ENCODE data around the gene SF3B6.
"Not testable (repeated sequence)": the region's sequence is repeated elsewhere in the genome, so short reads cannot be mapped to it uniquely, and the experiment has no call there.

The SF3B6 gene

DNA sequence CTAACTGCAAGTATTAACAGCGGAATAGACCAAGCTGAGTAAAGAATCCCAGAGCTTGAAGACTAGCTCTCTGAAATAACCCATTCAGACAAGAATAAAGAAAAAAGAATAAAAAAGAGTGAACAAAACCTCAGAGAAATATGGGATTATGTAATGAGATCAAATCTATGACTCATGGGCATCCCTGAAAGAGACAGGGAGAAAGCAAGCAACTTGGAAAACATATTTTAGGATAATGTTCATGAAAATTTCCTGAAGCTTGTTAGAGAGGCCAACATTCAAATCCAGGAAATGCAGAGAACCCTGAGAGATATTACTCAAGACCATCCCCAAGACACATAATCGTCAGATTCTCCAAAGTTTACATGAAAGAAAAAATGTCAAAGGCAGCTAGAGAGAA, 29.7 kb upstream of the SF3B6 start:
- peaks cover 13% of the 10 kb centered on the region for H3K36me3 Mint-ChIP-seq
- H3K4me1 Mint-ChIP-seq (ENCODE audit: low read depth), result no peaks in the 10 kb centered on the region
- H3K9me3 Mint-ChIP-seq (ENCODE audit: low read depth), result peaks cover 9% of the 10 kb centered on the region
- H3K27ac Mint-ChIP-seq, result no peak overlapping the region
- no peak overlapping the region for H3K4me3 Mint-ChIP-seq
- H3K27me3 Mint-ChIP-seq, result no peaks in the 10 kb centered on the region

DNA sequence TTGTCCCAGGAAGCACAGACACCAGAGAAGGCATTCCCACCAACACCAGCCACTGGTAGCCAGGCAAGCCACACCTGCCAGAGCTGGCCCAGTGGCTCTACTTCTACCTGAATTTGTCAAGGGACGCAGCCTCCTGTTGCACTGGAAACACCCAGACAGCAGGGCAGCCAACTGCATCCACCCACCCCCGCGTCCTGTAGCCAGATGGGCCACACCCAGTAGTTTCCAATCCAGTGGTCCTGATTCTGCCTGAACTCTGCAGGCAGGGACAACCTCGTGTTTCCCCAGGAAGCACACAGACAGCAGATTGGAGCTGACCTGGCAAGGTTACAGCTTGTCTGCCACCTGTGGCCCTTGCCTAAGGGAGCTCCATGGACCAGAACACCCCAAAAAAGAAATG, 28.8 kb upstream of the SF3B6 start:
- Mint-ChIP-seq H3K4me3 (no peak overlapping the region), H3K4me1 (ENCODE audit: low read depth) (no peaks in the 10 kb centered on the region), H3K9me3 (ENCODE audit: low read depth) (peaks cover 9% of the 10 kb centered on the region), H3K36me3 (peaks cover 13% of the 10 kb centered on the region), H3K27ac (no peak overlapping the region), H3K27me3 (no peaks in the 10 kb centered on the region)

DNA sequence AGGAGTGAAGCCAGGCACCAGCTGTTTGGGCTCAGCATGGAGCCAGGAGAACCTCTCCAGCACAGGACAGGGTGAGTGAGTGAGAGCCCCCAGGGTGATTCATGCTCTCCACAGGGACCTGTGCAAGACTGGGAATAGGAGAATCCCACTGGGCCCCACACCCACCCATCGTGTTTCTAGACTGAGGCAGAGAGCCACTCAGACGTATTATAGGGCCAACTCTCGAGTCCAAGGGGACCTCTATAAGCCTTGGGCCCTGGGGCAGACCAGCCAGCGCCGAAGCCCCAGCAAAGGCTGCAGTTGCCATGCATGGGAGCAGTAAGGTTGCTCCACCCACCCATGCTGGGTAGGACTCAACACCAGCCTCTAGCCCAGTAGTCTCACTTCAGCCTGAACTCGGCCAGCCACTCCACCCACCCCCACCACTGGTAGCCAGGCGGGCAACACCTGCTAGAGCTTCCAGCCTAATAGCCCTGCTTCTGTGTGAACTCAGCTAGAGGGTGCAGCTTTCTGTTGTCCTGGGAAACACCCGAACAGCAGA, 28.1 kb upstream of the SF3B6 start:
- H3K9me3 Mint-ChIP-seq (ENCODE audit: low read depth), result peaks cover 14% of the 10 kb centered on the region
- H3K36me3 Mint-ChIP-seq, result peaks cover 17% of the 10 kb centered on the region
- H3K27ac Mint-ChIP-seq, result no peak overlapping the region
- no peaks in the 10 kb centered on the region for H3K4me1 Mint-ChIP-seq (ENCODE audit: low read depth)
- H3K4me3 Mint-ChIP-seq, result no peak overlapping the region
- no peaks in the 10 kb centered on the region for H3K27me3 Mint-ChIP-seq

DNA sequence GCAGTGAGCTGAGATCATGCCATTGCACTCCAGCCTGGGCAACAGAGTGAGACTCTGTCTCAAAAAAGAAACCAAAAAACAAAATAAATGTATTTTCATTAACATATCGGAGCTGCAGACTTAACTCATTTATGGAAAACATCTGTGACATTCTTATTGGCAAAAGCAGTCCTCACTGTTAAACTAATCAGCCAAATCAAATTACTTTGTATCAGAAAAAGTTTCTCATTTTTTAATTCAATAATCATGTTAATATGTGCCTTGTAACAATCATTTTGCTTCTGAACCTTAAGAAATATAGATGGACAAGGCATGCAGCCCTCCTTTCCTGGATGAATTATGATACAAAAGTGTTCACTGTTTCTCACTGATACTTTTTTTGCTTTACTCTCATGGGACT, 26.6 kb upstream of the SF3B6 start:
- peaks cover 17% of the 10 kb centered on the region for H3K36me3 Mint-ChIP-seq
- H3K27ac Mint-ChIP-seq, result no peak overlapping the region
- peaks cover 10% of the 10 kb centered on the region for H3K9me3 Mint-ChIP-seq (ENCODE audit: low read depth)
- H3K4me3 Mint-ChIP-seq, result no peak overlapping the region
- H3K27me3 Mint-ChIP-seq, result no peaks in the 10 kb centered on the region
- H3K4me1 Mint-ChIP-seq (ENCODE audit: low read depth), result no peaks in the 10 kb centered on the region

DNA sequence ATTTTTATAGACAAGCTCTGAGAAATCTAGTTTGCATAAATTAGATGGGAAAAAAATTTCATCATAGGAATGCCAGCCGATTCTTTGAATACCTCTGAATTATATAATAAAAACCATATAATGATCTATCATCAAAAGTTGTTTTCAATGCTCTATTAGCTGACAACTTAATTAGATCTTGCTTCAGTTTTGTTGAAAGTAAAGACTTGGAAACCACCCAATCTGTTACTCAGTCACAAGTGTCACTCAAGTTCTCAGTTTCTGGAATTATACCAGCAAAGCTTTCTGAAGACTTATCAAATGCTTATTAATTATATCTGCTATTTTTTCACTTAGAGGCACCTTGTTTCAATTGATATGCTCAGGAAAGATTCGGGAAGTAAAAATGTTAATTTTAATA, 25.9 kb upstream of the SF3B6 start:
- no peaks in the 10 kb centered on the region for H3K4me1 Mint-ChIP-seq (ENCODE audit: low read depth)
- peaks cover 20% of the 10 kb centered on the region for H3K36me3 Mint-ChIP-seq
- no peak overlapping the region for H3K4me3 Mint-ChIP-seq
- no peaks in the 10 kb centered on the region for H3K27me3 Mint-ChIP-seq
- peaks cover 8% of the 10 kb centered on the region for H3K9me3 Mint-ChIP-seq (ENCODE audit: low read depth)
- H3K27ac Mint-ChIP-seq, result no peak overlapping the region

DNA sequence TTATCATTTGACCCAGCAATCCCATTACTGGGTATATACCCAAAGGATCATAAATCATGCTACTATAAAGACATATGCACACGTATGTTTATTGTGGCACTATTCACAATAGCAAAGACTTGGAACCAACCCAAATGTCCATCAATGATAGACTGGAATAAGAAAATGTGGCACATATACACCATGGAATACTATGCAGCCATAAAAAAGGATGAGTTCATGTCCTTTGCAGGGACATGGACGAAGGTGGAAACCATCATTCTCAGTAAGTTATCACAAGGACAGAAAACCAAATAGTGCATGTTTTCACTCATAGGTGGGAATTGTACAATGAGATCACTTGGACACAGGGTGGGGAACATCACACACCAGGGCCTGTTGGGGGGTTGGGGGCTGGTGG, 24.6 kb upstream of the SF3B6 start:
- H3K9me3 Mint-ChIP-seq (ENCODE audit: low read depth); H3K27ac Mint-ChIP-seq; H3K27me3 Mint-ChIP-seq; H3K4me1 Mint-ChIP-seq (ENCODE audit: low read depth); H3K4me3 Mint-ChIP-seq: not testable (repeated sequence)
- peaks cover 24% of the 10 kb centered on the region for H3K36me3 Mint-ChIP-seq

DNA sequence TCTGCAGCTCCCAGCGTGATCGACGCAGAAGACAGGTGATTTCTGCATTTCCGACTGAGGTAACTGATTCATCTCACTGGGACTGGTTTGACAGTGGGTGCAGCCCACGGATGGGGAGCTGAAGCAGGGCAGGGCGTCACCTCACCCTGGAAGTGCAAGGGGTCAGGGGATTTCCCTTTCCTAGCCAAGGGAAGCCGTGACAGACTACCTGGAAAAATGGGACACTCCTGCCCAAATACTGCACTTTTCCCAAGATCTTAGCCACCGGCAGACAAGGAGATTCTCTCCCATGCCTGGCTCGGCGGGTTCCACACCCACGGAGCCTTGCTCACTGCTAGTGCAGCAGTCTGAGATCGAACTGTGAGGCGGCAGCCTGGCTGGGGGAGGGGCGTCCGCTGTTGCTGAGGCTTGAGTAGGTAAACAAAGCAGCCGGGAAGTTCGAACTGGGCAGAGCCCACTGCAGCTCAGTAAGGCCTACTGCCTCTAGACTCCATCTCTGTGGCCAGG, 19.1 kb upstream of the SF3B6 start:
- peaks cover 13% of the 10 kb centered on the region for H3K36me3 Mint-ChIP-seq
- not testable (repeated sequence) for H3K4me1 Mint-ChIP-seq (ENCODE audit: low read depth); H3K9me3 Mint-ChIP-seq (ENCODE audit: low read depth); H3K27ac Mint-ChIP-seq; H3K4me3 Mint-ChIP-seq; H3K27me3 Mint-ChIP-seq

DNA sequence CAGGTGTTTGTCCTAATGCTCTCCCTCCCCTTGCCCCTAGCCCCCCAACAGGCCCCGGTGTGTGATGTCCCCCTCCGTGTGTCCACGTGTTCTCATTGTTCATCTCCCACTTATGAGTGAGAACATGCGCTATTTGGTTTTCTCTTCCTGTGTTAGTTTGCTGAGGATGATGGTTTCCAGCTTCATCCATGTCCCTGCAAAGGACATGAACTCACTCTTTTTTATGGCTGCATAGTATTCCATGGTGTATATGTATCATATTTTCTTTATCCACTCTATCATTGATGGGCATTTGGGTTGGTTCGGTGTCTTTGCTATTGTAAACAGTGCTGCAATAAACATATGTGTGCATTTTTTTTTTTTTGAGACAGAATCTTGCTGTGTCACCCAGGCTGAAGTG, 17.1 kb upstream of the SF3B6 start:
- H3K4me3 Mint-ChIP-seq; H3K4me1 Mint-ChIP-seq (ENCODE audit: low read depth); H3K36me3 Mint-ChIP-seq; H3K27me3 Mint-ChIP-seq; H3K9me3 Mint-ChIP-seq (ENCODE audit: low read depth); H3K27ac Mint-ChIP-seq: not testable (repeated sequence)

DNA sequence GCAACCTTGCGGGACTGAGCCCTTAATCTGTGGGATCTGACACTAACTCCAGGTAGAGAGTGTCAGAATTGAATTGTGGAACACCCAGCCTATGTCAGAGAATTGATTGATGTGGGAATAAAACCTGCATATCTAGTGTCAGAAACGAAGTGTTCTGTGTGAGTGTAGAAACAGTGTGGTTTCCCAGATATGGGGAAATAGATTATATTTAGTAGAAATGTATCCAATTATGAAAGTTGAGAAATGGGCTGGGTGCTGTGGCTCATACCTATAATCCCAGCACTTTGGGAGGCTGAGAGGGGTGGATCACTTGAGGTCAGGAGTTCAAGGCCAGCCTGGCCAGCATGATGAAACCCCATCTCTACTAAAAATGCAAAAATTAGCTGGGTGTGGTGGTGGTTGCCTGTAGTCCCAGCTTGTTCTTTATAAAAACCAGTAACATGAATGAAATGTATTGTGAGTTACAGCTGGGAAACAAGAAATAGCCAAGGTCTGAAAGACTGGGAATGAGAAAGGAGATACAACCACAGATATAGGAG, 12.8 kb upstream of the SF3B6 start:
- H3K27ac Mint-ChIP-seq, result no peak overlapping the region
- no peaks in the 10 kb centered on the region for H3K27me3 Mint-ChIP-seq
- peaks cover 2% of the 10 kb centered on the region for H3K36me3 Mint-ChIP-seq
- H3K4me1 Mint-ChIP-seq (ENCODE audit: low read depth), result peaks cover 8% of the 10 kb centered on the region
- no peaks in the 10 kb centered on the region for H3K9me3 Mint-ChIP-seq (ENCODE audit: low read depth)
- no peak overlapping the region for H3K4me3 Mint-ChIP-seq

DNA sequence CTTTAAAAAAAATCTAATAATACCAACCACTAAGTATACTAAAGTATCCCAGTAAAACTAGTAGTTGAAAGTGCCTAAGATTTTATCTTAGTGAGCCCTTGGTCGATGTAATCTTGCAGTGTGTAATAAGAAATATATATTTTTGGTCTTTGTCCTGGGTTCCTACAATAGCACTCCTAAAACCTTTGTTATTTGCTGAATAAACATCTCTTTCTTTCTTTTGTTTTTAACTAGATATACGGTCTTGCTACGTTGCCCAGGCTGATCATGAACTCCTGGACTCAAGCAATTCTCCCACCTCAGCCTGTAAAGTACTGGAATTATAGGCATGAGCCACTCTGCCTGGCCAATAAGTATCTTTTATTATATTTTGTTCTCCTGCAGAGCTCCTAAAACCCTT, 10.9 kb upstream of the SF3B6 start:
- H3K4me3 Mint-ChIP-seq, result no peak overlapping the region
- H3K36me3 Mint-ChIP-seq, result peaks cover 2% of the 10 kb centered on the region
- no peaks in the 10 kb centered on the region for H3K9me3 Mint-ChIP-seq (ENCODE audit: low read depth)
- no peaks in the 10 kb centered on the region for H3K27me3 Mint-ChIP-seq
- no peak overlapping the region for H3K27ac Mint-ChIP-seq
- H3K4me1 Mint-ChIP-seq (ENCODE audit: low read depth), result peaks cover 11% of the 10 kb centered on the region

DNA sequence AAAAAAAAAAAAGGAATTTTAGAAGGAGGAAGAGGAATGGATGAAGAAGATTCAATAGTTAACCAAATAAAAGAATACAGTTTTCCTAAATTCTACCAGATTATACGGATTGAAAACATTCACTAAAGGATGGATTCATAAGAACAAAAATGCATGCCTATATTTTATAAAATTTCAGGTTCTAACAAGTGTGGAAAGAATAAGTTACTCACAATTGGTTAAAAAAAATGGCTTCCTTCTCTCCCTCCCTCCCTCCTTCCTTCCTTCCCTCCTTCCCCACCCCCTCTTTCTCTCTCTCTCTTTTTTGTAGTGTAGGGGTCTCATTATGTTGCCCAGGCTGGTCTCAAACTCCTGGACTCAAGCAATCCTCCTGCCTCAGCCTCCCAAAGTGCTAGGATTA, 10.1 kb upstream of the SF3B6 start:
- Mint-ChIP-seq H3K9me3 (ENCODE audit: low read depth) (no peaks in the 10 kb centered on the region), H3K36me3 (peaks cover 2% of the 10 kb centered on the region), H3K27ac (no peak overlapping the region), H3K4me1 (ENCODE audit: low read depth) (peaks cover 11% of the 10 kb centered on the region), H3K27me3 (no peaks in the 10 kb centered on the region), H3K4me3 (no peak overlapping the region)

DNA sequence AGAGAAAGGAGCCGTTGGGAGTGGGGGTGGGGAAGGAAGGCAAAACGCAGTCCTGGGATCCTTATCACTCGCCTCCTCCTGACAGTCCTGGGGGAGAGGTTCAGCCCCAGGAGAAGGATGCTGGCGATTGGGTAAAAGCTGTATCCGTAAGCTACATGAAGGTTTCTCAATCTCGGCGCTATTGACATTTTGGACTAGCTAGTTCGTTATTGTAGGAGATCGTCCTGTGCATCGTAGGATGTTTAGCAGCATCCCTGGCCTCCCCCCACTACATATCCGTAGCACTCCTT, 9.0 kb upstream of the SF3B6 start:
- Mint-ChIP-seq H3K36me3 (peaks cover 3% of the 10 kb centered on the region), H3K4me3 (peak overlapping the region; percentile 78), H3K27me3 (no peaks in the 10 kb centered on the region), H3K9me3 (ENCODE audit: low read depth) (no peaks in the 10 kb centered on the region), H3K27ac (no peak overlapping the region), H3K4me1 (ENCODE audit: low read depth) (peaks cover 11% of the 10 kb centered on the region)

DNA sequence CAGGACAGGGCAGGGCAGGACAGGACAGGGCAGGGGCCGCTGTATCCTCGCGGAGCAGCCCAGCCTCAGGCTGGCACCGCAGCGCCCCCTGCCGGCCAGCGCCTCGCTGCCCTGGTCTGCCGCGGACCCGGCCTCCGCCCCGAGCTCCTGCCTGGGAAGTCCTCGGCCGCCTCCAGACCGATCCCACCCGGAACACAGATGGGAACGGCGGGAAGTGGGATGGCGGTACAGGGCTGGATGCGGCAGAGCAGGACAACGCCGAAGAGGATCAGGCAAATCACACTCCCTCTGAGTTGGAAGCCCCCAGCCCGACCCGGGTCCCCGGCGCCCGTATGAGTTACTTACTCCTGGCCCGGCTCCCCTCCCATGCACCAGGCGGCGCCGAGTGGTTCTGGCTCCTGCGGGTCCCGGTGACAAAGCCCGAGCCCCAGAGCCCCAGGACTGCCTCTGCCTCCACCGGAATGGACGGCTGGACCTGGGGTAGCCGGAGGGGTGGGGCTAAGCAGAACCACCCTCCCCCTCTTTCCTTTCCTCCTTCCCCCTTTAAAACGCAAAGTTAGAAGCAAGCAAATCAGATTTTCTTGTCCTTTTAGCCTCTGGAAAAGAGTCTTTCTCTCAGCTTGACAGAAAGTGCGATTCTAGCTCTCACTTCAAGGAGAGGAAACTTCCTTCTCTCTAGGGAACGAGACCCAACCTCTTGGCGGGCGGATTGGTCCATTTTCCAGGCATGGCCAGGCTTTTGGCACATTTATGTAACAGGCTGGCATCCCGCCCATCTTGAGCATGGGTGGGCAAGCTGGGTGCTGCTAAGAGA, 8.5 kb upstream of the SF3B6 start, which contains the start of gene TP53I3:
Gene TP53I3, minus strand, starts transcription at position 449 of the 814 bp plus-strand sequence. CDS start 508 bp downstream, outside the sequence.
- Mint-ChIP-seq H3K9me3 (ENCODE audit: low read depth) (no peaks in the 10 kb centered on the region), H3K4me1 (ENCODE audit: low read depth) (peaks cover 11% of the 10 kb centered on the region), H3K27ac (no peak within 1 kb of the TSS), H3K27me3 (no peaks in the 10 kb centered on the region), H3K36me3 (peaks cover 3% of the 10 kb centered on the region), H3K4me3 (peak within 1 kb of the TSS; percentile 86)

DNA sequence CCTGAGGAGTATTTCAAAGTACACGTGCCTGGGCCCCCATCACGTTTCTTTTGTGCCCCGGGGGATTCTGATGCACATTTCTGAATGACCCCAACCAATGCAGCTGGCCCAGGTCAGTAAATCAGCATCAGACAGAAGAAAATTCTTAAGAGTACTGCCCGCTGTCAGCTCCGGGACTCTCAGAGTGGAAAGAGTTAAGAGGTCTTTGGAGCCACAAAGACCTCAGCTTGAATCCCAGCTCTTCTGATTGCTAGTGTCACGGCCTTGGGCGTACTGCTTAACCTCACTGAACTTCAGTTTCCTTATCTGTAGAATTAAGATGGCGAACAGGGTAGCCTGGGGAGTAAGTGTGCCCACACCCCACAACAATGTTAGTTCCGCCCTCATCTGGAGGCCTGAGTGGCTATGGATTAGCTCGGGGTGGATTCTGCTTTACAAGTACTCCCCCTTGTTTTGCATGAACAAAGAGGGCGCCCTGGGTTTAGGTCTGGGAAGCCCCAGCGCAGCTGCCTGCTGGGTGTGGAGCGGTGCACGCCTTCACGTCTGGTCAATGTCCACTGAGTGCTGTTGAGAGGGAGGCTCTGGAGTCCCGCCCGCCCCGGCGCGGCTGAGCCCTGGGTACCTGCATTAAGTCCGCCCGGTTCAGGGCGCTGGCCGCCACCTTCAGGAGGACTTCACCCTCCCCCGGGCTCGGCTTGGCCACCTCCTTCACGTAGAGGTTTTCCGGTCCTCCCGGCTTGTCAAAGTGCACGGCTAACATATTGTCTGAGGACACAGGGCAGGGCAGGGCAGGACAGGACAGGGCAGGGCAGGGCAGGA, 7.7 kb upstream of the SF3B6 start:
- Mint-ChIP-seq H3K36me3 (peaks cover 3% of the 10 kb centered on the region), H3K4me3 (peak overlapping the region; percentile 86), H3K27me3 (no peaks in the 10 kb centered on the region), H3K27ac (no peak overlapping the region), H3K9me3 (ENCODE audit: low read depth) (no peaks in the 10 kb centered on the region), H3K4me1 (ENCODE audit: low read depth) (peaks cover 11% of the 10 kb centered on the region)

Measured in activated naive CD8-positive, alpha-beta T cell (primary cell).